GM19193 (cell line): ENCODE data around the gene KCNQ4.

Experiments used
- POLR2A ChIP-seq: IDR thresholded peaks from 4 replicates; pipeline ENCODE4 v1.6.1; 2011; ENCODE audit not compliant: insufficient read depth, insufficient read length; ENCODE audit errors: extremely low read depth

The KCNQ4 gene

GRCh38 chr1:40879482-40880175 lies 96.0 kb downstream of the KCNQ4 start:
- TF ChIP-seq POLR2A = no peak

GRCh38 chr1:40880813-40881549 lies 97.4 kb downstream of the KCNQ4 start:
- no peak for TF ChIP-seq POLR2A

- no peak for TF ChIP-seq POLR2A
Measured at GRCh38 chr1:40884055-40884795, 100.6 kb downstream of the KCNQ4 start.

GRCh38 chr1:40886318-40887011 lies 102.9 kb downstream of the KCNQ4 start:
- no peak for TF ChIP-seq POLR2A

GRCh38 chr1:40887012-40887378 lies 103.4 kb downstream of the KCNQ4 start:
- no peak for TF ChIP-seq POLR2A

GRCh38 chr1:40887652-40888051 lies 104.1 kb downstream of the KCNQ4 start:
- no peak for TF ChIP-seq POLR2A
